T-helper 1 cell treated with Interleukin-12 subunit alpha and Interleukin-12 subunit beta and Interleukin-4 antibody, amounts not matched to agents 30 ng/mL and 1 ng/mL, for 36 hours (primary cell): ENCODE measurements around the gene MNT. TPM values are rescaled to one million over a fixed set of nuclear protein-coding genes. Genes with fewer than 3 reads are reported as not detected.
"Not testable (repeated sequence)": the region's sequence is repeated elsewhere in the genome, so short reads cannot be mapped to it uniquely, and the experiment has no call there.

ENCODE experiments used
- intact Hi-C: fragments of 100-400 bp; cut with micrococcal nuclease; formaldehyde crosslinking; loops from one replicate; pipeline ENCODE4 v1.15.1; 2024
- total RNA-seq: library from RNA; stranded (reverse); gene quantifications from 2 replicates; pipeline ENCODE4 v1.2.3, GENCODE V29; 2022

MNT gene
- total RNA-seq: 26.4 and 27.9 TPM in 2 replicates

- intact Hi-C loops: loop anchor here (1.0 to 5.0 kb wide), 14 partner anchors 9 to 1742 kb away; partner anchors contain the start of genes CLUH, CYB5D2, DPH1 and METTL16
Observed at GRCh38 chr17:2400877-2401425, at the start of gene MNT. Gene MNT (minus strand): TSS chr17:2401060. CDS start chr17:2400712, 348 bp downstream.

- intact Hi-C loops: no loop called here
Observed at GRCh38 chr17:2450016-2450650, 49.3 kb upstream of the MNT start.

DNA sequence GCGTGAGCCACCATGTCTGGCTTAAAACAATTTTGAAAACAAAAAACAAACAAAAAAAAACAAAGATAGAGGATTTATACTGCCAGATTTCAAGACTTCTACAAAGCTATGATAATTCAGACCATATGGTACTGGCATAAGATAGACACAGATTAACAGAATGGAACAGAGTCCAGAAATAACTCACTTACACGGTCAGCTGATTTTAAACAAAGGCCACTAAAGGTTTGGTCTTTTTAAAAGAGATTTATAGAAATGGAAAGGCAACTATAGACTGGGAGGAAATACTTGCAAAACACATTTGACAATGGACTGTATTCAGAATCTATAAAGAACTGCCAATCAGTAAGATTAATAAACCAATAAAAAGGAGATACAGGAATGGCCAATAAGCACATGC lies 48.6 kb upstream of the MNT start:
- intact Hi-C loops: no loop called here

DNA sequence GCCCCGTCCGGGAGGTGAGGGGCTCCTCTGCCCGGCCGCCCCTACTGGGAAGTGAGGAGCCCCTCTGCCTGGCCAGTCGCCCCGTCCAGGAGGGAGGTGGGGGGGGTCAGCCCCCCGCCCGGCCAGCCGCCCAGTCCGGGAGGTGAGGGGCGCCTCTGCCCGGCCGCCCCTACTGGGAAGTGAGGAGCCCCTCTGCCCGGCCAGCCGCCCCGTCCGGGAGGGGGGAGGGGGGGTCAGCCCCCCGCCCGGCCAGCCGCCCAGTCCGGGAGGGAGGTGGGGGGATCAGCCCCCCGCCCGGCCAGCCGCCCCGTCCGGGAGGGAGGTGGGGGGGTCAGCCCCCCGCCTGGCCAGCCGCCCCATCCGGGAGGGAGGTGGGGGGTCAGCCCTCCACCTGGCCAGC lies 46.6 kb upstream of the MNT start:
- intact Hi-C loops: not testable (repeated sequence)

GRCh38 chr17:2445638-2446037 lies 44.8 kb upstream of the MNT start:
- intact Hi-C loops: no loop called here

- intact Hi-C loops: no loop called here
Observed at GRCh38 chr17:2444382-2444781, 43.5 kb upstream of the MNT start.

- intact Hi-C loops: no loop called here
Observed at GRCh38 chr17:2442166-2442565, 41.3 kb upstream of the MNT start.

DNA sequence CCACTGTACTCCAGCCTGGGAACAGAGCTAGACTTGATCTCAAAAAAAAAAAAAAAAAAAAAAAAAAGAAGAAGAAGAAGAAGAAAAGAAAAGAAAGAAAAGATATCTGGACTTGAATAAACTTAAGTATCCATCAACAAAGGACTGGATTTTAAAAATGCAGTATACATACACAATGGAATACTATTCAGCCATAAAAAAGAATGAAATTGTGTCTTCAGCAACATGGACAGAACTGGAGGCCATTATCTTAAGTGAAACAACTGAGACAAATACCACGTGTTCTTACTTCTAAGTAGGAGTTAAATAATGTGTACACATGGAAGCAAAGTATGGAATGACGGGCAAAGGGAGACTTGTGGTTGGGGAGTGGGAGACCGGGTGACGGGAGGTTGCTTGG lies 40.1 kb upstream of the MNT start:
- intact Hi-C loops: no loop called here

- intact Hi-C loops: not testable (repeated sequence)
Observed at GRCh38 chr17:2439997-2440396, 39.1 kb upstream of the MNT start.

- intact Hi-C loops: no loop called here
Observed at GRCh38 chr17:2438823-2439222, 38.0 kb upstream of the MNT start.

GRCh38 chr17:2436316-2436905 lies 35.6 kb upstream of the MNT start:
- intact Hi-C loops: no loop called here

- intact Hi-C loops: no loop called here
Observed at GRCh38 chr17:2435862-2436261, 35.0 kb upstream of the MNT start.

DNA sequence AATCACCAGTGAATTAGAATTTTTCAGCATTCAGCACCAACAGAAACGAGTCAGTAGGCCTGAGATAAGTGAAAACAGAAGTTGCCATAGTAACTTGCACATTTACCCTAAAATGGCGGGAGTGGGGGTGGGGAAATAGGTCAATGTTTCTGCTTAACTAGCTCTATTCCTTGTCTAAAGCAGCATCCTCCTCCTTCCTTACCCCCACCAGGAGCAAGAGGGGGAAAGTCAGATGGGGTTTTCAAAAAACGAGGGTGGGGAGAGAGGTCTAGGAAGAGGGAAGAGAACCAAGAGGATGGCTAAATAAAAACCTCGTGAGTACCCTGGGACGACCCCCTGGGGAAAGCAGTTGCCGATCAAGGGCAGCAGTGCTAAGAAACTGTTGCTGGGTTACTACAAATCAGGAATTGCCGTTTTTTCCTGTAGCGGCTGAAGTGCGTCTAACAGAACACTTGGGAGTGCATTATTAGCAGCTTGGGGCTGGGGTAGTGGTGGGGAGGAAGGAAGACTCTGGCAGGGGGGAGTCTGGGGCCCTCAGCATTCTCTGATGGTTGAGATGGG lies 34.4 kb upstream of the MNT start:
- intact Hi-C loops: no loop called here

DNA sequence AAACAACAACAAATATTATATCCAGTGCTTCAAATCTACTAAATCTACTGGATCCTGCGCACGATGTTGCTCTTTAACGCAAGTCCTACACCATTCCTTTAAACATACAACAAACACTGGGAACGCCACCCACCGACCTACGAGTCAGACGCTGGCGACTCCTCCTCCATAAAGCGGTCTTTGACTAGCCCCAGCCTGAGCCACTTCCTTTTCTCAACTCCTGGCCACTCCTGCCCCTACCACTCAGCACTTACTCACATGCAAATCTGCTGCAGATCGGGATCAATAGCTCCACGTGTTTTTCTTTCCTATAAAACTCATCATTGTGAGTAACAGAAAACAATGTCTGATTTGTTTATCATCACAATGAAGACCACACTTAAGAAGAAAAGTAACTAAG lies 32.8 kb upstream of the MNT start:
- intact Hi-C loops: no loop called here

DNA sequence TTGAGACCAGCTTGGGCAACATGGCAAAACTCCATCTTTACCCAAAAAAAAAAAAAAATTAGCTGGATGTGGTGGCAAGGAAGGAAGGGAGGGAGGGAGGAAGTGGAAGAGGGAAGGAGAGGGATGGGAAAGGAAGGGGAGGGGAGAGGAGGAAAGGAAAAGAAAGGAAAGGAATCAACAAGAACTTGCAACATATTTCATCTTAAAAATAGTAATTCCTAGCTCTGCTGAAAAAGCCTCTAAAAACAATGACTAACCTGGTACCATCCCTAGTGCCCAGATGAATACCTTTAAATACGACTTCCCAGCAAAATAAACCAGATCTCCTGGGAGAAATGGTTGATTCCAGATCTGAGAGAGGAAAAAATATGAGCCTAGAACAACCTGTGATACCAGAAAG lies 27.1 kb upstream of the MNT start:
- intact Hi-C loops: no loop called here

- intact Hi-C loops: no loop called here
Observed at GRCh38 chr17:2427215-2427614, 26.4 kb upstream of the MNT start.

GRCh38 chr17:2423271-2423670 lies 22.4 kb upstream of the MNT start:
- intact Hi-C loops: loop anchor here (1.0 kb wide), 1 partner anchor 16 kb away; no protein-coding TSS in a partner anchor

GRCh38 chr17:2421315-2422147 lies 20.7 kb upstream of the MNT start:
- intact Hi-C loops: no loop called here

DNA sequence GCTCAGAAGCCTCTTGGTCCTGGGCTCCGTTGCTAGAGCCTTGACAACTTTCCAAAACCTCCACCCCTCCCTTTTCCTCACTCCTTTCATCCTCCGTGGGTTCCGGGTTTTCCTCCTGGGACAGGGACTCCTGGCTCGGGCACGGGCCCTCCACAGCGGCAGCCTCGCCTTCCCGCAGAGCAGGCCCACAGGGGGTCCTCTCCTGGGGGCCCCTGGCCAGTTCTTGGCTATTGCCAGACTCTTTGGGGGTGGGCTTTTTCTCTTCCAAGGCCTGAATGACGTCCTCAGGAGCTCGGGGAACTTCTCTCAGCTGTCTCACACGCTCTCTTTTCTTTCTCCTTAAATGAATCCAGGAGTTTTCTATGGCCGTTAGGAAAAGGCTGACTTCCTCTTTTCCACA lies 19.3 kb upstream of the MNT start:
- intact Hi-C loops: no loop called here

DNA sequence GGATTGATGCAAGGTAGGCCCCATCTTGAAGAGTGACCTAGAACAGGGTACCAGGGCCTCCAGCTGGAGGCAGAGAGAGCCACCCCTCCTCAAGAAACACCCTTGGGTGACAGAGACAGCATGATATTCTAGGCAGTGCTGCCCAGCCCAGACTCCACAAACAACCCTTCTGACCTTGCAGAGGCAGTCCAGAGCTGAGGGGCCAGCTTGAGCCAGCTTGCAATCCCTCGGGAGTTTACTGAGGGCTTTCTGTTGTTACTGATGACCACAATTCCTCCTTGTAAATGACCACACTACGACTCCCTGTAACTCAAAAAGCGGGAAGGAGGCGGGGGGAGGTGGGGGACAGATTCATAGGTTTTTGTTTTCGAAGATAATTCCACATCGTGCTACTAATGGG lies 18.6 kb upstream of the MNT start:
- intact Hi-C loops: no loop called here

GRCh38 chr17:2418572-2418971 lies 17.7 kb upstream of the MNT start:
- intact Hi-C loops: no loop called here
